Astrocyte (in vitro differentiated cells and primary cell): Measurements from ENCODE around the gene PRXL2B. TPM values are rescaled to one million over a fixed set of nuclear protein-coding genes. Genes with fewer than 3 reads are reported as not detected.
A peak's percentile ranks its signal among the peaks of the same experiment; 100 is the strongest.

Experiments used
- DNase-seq: peaks from one replicate; pipeline ENCODE4 v3.0.0-alpha.2; 2010; ENCODE audit warnings: low read depth
- FAIRE-seq: peaks from 2 replicates; lab custom pipeline; 2011; peaks lifted over from hg19 to GRCh38; lab: Jason Lieb, UNC
- H2AFZ ChIP-seq: 2 replicates; pipeline ENCODE4 v1.6.0; 2012; ENCODE audit warnings: low read depth, low read length, inconsistent platforms
- H3K27ac ChIP-seq: 2 replicates; pipeline ENCODE4 v1.5.1; 2011; ENCODE audit warnings: low read depth, low read length, inconsistent platforms
- H3K27me3 ChIP-seq: 2 replicates; pipeline ENCODE4 v1.6.0; 2011; ENCODE audit warnings: low read length, inconsistent platforms; ENCODE audit not compliant: insufficient read depth
- H3K36me3 ChIP-seq: 2 replicates; pipeline ENCODE4 v1.5.1; 2011; ENCODE audit warnings: low read length, inconsistent platforms; ENCODE audit not compliant: insufficient read depth
- H3K4me1 ChIP-seq: 2 replicates; pipeline ENCODE4 v1.5.1; 2011; ENCODE audit warnings: low read length, inconsistent platforms; ENCODE audit not compliant: insufficient read depth
- H3K4me2 ChIP-seq: 2 replicates; pipeline ENCODE4 v1.6.0; 2012; ENCODE audit warnings: low read length, inconsistent platforms
- H3K4me3 ChIP-seq: 2 replicates; pipeline ENCODE4 v1.5.1; 2011; ENCODE audit warnings: low read depth, mild to moderate bottlenecking, low read length, inconsistent platforms; ENCODE audit not compliant: insufficient read depth
- H3K79me2 ChIP-seq: 2 replicates; pipeline ENCODE4 v1.6.0; 2012; ENCODE audit warnings: mild to moderate bottlenecking, low read length, inconsistent platforms; ENCODE audit not compliant: insufficient read depth
- H3K9ac ChIP-seq: 2 replicates; pipeline ENCODE4 v1.6.0; 2012; ENCODE audit warnings: mild to moderate bottlenecking, low read length, inconsistent platforms
- H3K9me3 ChIP-seq: 2 replicates; pipeline ENCODE4 v1.5.1; 2012; ENCODE audit warnings: low read depth, mild to moderate bottlenecking, low read length, inconsistent platforms; ENCODE audit not compliant: insufficient read depth
- H4K20me1 ChIP-seq: 2 replicates; pipeline ENCODE4 v1.6.0; 2012; ENCODE audit warnings: low read length, inconsistent platforms; ENCODE audit not compliant: insufficient read depth
- H3K27ac Mint-ChIP-seq: one replicate; pipeline ENCODE4 v1.8.0; 2021; ENCODE audit warnings: mild to moderate bottlenecking, mixed read lengths; ENCODE audit not compliant: unreplicated experiment
- H3K27me3 Mint-ChIP-seq: one replicate; pipeline ENCODE4 v1.8.0; 2021; ENCODE audit warnings: low read depth, mixed read lengths; ENCODE audit not compliant: unreplicated experiment
- H3K36me3 Mint-ChIP-seq: one replicate; pipeline ENCODE4 v1.8.0; 2021; ENCODE audit warnings: low read depth, mixed read lengths; ENCODE audit not compliant: unreplicated experiment
- H3K4me1 Mint-ChIP-seq: one replicate; pipeline ENCODE4 v1.8.0; 2021; ENCODE audit warnings: low read depth, mixed read lengths; ENCODE audit not compliant: unreplicated experiment
- H3K4me3 Mint-ChIP-seq: one replicate; pipeline ENCODE4 v1.8.0; 2021; ENCODE audit warnings: mild to moderate bottlenecking, moderate library complexity, mixed read lengths; ENCODE audit not compliant: unreplicated experiment
- H3K9me3 Mint-ChIP-seq: one replicate; pipeline ENCODE4 v1.8.0; 2021; ENCODE audit warnings: mild to moderate bottlenecking, mixed read lengths; ENCODE audit not compliant: unreplicated experiment
- EZH2 ChIP-seq: IDR thresholded peaks from 2 replicates; pipeline ENCODE4 v1.6.1; 2012; ENCODE audit warnings: mild to moderate bottlenecking, low read length, inconsistent platforms; ENCODE audit not compliant: insufficient read depth
- total RNA-seq: library from RNA; stranded (reverse); gene quantifications from 2 replicates; pipeline ENCODE4 v1.2.1, GENCODE V29; 2021
- TF ChIP-seq, protein P1 (sequence below): IDR thresholded peaks from 2 replicates; pipeline ENCODE4 v1.5.1; 2011; ENCODE audit warnings: low read depth, mild to moderate bottlenecking, inconsistent platforms, low read length, moderate library complexity; ENCODE audit not compliant: insufficient read depth

PRXL2B gene
- total RNA-seq, 1 donor from 2014 or later, result 19.2 TPM

- TF ChIP-seq EZH2, result no peak
- TF ChIP-seq, protein P1, sequence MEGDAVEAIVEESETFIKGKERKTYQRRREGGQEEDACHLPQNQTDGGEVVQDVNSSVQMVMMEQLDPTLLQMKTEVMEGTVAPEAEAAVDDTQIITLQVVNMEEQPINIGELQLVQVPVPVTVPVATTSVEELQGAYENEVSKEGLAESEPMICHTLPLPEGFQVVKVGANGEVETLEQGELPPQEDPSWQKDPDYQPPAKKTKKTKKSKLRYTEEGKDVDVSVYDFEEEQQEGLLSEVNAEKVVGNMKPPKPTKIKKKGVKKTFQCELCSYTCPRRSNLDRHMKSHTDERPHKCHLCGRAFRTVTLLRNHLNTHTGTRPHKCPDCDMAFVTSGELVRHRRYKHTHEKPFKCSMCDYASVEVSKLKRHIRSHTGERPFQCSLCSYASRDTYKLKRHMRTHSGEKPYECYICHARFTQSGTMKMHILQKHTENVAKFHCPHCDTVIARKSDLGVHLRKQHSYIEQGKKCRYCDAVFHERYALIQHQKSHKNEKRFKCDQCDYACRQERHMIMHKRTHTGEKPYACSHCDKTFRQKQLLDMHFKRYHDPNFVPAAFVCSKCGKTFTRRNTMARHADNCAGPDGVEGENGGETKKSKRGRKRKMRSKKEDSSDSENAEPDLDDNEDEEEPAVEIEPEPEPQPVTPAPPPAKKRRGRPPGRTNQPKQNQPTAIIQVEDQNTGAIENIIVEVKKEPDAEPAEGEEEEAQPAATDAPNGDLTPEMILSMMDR, result no peak
- no peak for FAIRE-seq
Measured at GRCh38 chr1:2639607-2640521, 53.3 kb downstream of the PRXL2B start.

DNA sequence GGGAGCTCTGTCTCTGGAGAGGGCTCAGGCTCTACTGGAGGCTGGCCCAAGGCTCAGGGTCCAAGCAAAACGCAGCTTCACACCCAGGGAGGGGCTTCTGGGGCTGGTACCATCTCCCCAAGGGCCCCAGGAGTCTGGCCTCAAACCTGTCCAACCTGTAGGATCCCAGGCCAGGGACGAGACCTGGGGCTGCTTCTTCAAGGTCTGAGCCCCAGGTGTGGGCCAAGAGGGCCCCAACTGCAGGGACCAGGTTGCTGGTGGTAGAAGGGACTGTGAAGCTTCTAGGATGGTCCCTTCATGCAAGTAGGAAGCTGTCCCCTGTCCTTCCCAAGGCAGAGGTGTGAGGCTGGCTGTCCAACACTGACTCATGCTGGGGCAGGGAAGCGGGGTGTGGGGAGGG is 54.0 kb downstream of the PRXL2B start:
- no peak overlapping the region for H3K27ac Mint-ChIP-seq
- peaks cover 6% of the 10 kb centered on the region for H3K9me3 ChIP-seq
- H3K27me3 ChIP-seq, result no peaks in the 10 kb centered on the region
- no peak for FAIRE-seq
- H3K9ac ChIP-seq, result no peak overlapping the region
- no peak overlapping the region for H3K27ac ChIP-seq
- TF ChIP-seq, protein P1, result no peak
- H2AFZ ChIP-seq, result no peak overlapping the region
- peaks cover 21% of the 10 kb centered on the region for H3K27me3 Mint-ChIP-seq
- no peak overlapping the region for H3K4me2 ChIP-seq
- H4K20me1 ChIP-seq, result no peaks in the 10 kb centered on the region
- H3K4me3 Mint-ChIP-seq, result no peak overlapping the region
- H3K4me1 ChIP-seq, result peaks cover 7% of the 10 kb centered on the region
- peaks cover 4% of the 10 kb centered on the region for H3K9me3 Mint-ChIP-seq
- peaks cover 2% of the 10 kb centered on the region for H3K4me1 Mint-ChIP-seq
- H3K4me3 ChIP-seq, result no peak overlapping the region
- H3K36me3 Mint-ChIP-seq, result no peaks in the 10 kb centered on the region
- H3K36me3 ChIP-seq, result no peaks in the 10 kb centered on the region
- no peak for DNase-seq
- H3K79me2 ChIP-seq, result no peaks in the 10 kb centered on the region

More at GRCh38 chr1:2639607-2640521, 53.3 kb downstream of the PRXL2B start:
- Histone ChIP-seq H3K79me2 (no peaks in the 10 kb centered on the region), H3K4me1 (peaks cover 7% of the 10 kb centered on the region), H4K20me1 (no peaks in the 10 kb centered on the region), H3K9ac (no peak overlapping the region), H3K27me3 (no peaks in the 10 kb centered on the region), H3K4me3 (no peak overlapping the region), H2AFZ (no peak overlapping the region), H3K9me3 (peaks cover 6% of the 10 kb centered on the region), H3K36me3 (no peaks in the 10 kb centered on the region), H3K4me2 (no peak overlapping the region), H3K27ac (no peak overlapping the region)
- Mint-ChIP-seq H3K36me3 (no peaks in the 10 kb centered on the region), H3K4me1 (peaks cover 2% of the 10 kb centered on the region), H3K27ac (no peak overlapping the region), H3K9me3 (peaks cover 4% of the 10 kb centered on the region), H3K27me3 (peaks cover 21% of the 10 kb centered on the region), H3K4me3 (peak overlapping the region; percentile 8)
- DNase-seq, result no peak

Other genes with a start within 250 kb of the PRXL2B start
- 9.2 and 11.7 TPM in 2 replicates for gene MORN1, start 195.2 kb upstream of the PRXL2B start, total RNA-seq
- 197 and 211 TPM in 2 replicates for gene RER1, start 194.9 kb upstream of the PRXL2B start, total RNA-seq
- 16.6 and 18.6 TPM in 2 replicates for gene PEX10, start 174.2 kb upstream of the PRXL2B start, total RNA-seq
- 2.0 and 2.2 TPM in 2 replicates for gene PLCH2, start 110.5 kb upstream of the PRXL2B start, total RNA-seq
- 23.1 and 26.3 TPM in 2 replicates for gene PANK4, start 60.2 kb upstream of the PRXL2B start, total RNA-seq
- gene HES5, start 56.5 kb upstream of the PRXL2B start, total RNA-seq, result 0.22 TPM in 1 of 2 replicates, not detected in the other
- 0.36 TPM in 1 of 2 replicates, not detected in the other for gene TNFRSF14, start 30.4 kb upstream of the PRXL2B start, total RNA-seq
- not detected in 2 replicates for gene MMEL1, start 46.2 kb downstream of the PRXL2B start, total RNA-seq
- 0.31 and 0.39 TPM in 2 replicates for gene TTC34, start 214.9 kb downstream of the PRXL2B start, total RNA-seq